ENCODE measurements around the gene ZMYND8. TPM values are rescaled to one million over a fixed set of nuclear protein-coding genes. Genes with fewer than 3 reads are reported as not detected.

ZMYND8 gene
- polyA plus RNA-seq, 1 donor from 2014 or later: 16.8 TPM

DNA sequence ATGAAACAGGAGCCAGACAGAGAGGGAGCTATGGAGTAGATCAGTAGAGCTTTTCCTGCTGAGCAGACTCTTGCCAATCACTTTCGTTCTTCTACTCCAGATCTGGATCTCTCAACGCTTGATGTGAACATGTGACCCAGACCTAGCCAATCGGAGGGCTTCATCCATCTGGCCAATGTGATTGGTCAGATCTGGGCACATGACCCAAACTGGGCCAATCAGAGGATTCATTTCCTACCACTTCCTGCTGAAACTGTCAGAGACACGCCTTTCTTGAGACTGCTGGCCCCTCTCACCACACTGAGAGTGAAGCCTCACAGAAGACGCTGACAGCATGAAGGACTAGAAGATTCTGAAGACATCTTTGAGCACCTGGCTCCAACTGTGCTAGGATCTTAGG, 44.2 kb upstream of the ZMYND8 start:
- Histone ChIP-seq H4K20me1 (ENCODE audit: insufficient read depth) (no peaks in the 10 kb centered on the region), H3K4me2 (ENCODE audit: low read length) (no peak overlapping the region), H3K79me2 (replicated peaks; ENCODE audit: insufficient read depth, low read length) (no peaks in the 10 kb centered on the region), H3K4me3 (ENCODE audit: low read length) (no peak overlapping the region), H3K27ac (ENCODE audit: low read length) (no peak overlapping the region), H3K36me3 (ENCODE audit: insufficient read depth, low read length) (no peaks in the 10 kb centered on the region), H3F3A (ENCODE audit: insufficient read depth, low read length, poor library complexity, severe bottlenecking) (no peaks in the 10 kb centered on the region), H3K9ac (ENCODE audit: low read length) (no peak overlapping the region), H2AFZ (ENCODE audit: low read depth, low read length) (no peak overlapping the region), H3K9me3 (ENCODE audit: low read length) (no peaks in the 10 kb centered on the region), H3K27me3 (ENCODE audit: insufficient read depth, low read depth, low read length) (no peaks in the 10 kb centered on the region), H3K9me2 (ENCODE audit: insufficient read depth, low read length) (no peaks in the 10 kb centered on the region)
- TF ChIP-seq, protein P1, sequence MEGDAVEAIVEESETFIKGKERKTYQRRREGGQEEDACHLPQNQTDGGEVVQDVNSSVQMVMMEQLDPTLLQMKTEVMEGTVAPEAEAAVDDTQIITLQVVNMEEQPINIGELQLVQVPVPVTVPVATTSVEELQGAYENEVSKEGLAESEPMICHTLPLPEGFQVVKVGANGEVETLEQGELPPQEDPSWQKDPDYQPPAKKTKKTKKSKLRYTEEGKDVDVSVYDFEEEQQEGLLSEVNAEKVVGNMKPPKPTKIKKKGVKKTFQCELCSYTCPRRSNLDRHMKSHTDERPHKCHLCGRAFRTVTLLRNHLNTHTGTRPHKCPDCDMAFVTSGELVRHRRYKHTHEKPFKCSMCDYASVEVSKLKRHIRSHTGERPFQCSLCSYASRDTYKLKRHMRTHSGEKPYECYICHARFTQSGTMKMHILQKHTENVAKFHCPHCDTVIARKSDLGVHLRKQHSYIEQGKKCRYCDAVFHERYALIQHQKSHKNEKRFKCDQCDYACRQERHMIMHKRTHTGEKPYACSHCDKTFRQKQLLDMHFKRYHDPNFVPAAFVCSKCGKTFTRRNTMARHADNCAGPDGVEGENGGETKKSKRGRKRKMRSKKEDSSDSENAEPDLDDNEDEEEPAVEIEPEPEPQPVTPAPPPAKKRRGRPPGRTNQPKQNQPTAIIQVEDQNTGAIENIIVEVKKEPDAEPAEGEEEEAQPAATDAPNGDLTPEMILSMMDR (IDR thresholded peaks at IDR 0.05; ENCODE audit: poor library complexity, severe bottlenecking): no peak
- no peak for TF ChIP-seq RAD21 (conservative IDR thresholded peaks at IDR 0.05)
- TF ChIP-seq POLR2AphosphoS5 (IDR thresholded peaks at IDR 0.05): no peak
- no peak for TF ChIP-seq MXI1 (conservative IDR thresholded peaks at IDR 0.05; ENCODE audit: poor library complexity, severe bottlenecking)
- TF ChIP-seq, protein P2, sequence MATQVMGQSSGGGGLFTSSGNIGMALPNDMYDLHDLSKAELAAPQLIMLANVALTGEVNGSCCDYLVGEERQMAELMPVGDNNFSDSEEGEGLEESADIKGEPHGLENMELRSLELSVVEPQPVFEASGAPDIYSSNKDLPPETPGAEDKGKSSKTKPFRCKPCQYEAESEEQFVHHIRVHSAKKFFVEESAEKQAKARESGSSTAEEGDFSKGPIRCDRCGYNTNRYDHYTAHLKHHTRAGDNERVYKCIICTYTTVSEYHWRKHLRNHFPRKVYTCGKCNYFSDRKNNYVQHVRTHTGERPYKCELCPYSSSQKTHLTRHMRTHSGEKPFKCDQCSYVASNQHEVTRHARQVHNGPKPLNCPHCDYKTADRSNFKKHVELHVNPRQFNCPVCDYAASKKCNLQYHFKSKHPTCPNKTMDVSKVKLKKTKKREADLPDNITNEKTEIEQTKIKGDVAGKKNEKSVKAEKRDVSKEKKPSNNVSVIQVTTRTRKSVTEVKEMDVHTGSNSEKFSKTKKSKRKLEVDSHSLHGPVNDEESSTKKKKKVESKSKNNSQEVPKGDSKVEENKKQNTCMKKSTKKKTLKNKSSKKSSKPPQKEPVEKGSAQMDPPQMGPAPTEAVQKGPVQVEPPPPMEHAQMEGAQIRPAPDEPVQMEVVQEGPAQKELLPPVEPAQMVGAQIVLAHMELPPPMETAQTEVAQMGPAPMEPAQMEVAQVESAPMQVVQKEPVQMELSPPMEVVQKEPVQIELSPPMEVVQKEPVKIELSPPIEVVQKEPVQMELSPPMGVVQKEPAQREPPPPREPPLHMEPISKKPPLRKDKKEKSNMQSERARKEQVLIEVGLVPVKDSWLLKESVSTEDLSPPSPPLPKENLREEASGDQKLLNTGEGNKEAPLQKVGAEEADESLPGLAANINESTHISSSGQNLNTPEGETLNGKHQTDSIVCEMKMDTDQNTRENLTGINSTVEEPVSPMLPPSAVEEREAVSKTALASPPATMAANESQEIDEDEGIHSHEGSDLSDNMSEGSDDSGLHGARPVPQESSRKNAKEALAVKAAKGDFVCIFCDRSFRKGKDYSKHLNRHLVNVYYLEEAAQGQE (IDR thresholded peaks at IDR 0.05; ENCODE audit: borderline replicate concordance): no peak
- no peak for TF ChIP-seq TAF1 (IDR thresholded peaks at IDR 0.05; ENCODE audit: low read depth)
- no peak for TF ChIP-seq EZH2 (IDR thresholded peaks at IDR 0.05; ENCODE audit: borderline replicate concordance, insufficient read depth, low read length, poor library complexity, severe bottlenecking)
- TF ChIP-seq SMC3 (conservative IDR thresholded peaks at IDR 0.05; ENCODE audit: poor library complexity): no peak
- TF ChIP-seq EP300 (conservative IDR thresholded peaks at IDR 0.05; ENCODE audit: poor library complexity, severe bottlenecking): no peak

DNA sequence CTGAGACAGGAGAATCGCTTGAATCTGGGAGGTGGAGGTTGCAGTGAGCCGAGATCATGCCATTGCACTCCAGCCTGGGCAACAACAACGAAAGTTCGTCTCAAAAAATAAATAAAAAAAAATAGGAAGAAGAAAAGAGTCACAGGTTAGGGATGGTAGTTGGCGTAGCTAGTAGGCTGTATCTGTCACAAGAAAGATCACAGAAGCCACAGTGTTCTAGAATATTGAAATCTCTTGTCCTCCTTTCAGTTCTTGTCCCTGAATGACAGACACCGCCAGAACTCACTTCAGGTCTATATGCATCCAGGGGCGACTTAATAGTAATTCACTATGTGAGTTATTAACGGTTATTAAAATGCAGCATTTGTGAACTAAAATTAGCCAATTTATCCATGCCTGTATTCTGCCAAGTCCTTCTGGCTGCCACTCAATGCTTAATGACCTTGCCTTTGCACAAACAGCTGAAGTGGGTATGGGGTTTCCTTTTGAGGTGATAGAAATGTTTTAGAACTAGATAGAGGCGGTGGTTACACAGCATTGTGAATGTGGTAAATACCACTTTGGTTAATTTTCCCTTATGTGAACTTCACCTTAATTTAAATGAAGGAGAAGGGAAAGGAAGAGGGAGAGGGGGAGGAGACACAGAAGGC, 41.3 kb upstream of the ZMYND8 start:
- Histone ChIP-seq H3K4me2 (ENCODE audit: low read length) (no peak overlapping the region), H3F3A (ENCODE audit: insufficient read depth, low read length, poor library complexity, severe bottlenecking) (no peaks in the 10 kb centered on the region), H2AFZ (ENCODE audit: low read depth, low read length) (no peak overlapping the region), H3K9me2 (ENCODE audit: insufficient read depth, low read length) (no peaks in the 10 kb centered on the region), H3K9me3 (ENCODE audit: low read length) (no peaks in the 10 kb centered on the region), H3K36me3 (ENCODE audit: insufficient read depth, low read length) (no peaks in the 10 kb centered on the region), H3K79me2 (replicated peaks; ENCODE audit: insufficient read depth, low read length) (no peaks in the 10 kb centered on the region), H3K27me3 (ENCODE audit: insufficient read depth, low read depth, low read length) (no peaks in the 10 kb centered on the region), H3K27ac (ENCODE audit: low read length) (no peak overlapping the region), H3K9ac (ENCODE audit: low read length) (no peak overlapping the region), H3K4me3 (ENCODE audit: low read length) (no peak overlapping the region), H4K20me1 (ENCODE audit: insufficient read depth) (no peaks in the 10 kb centered on the region)
- TF ChIP-seq SMC3 (conservative IDR thresholded peaks at IDR 0.05; ENCODE audit: poor library complexity) (no peak), EP300 (conservative IDR thresholded peaks at IDR 0.05; ENCODE audit: poor library complexity, severe bottlenecking) (no peak), MXI1 (conservative IDR thresholded peaks at IDR 0.05; ENCODE audit: poor library complexity, severe bottlenecking) (no peak), RAD21 (conservative IDR thresholded peaks at IDR 0.05) (no peak)
